Panc1 (cell line): ENCODE data around the gene RADIL. TPM values are rescaled to one million over a fixed set of nuclear protein-coding genes. Genes with fewer than 3 reads are reported as not detected.

Experiments
- ATAC-seq: fragments of 200-7000 bp; cut with Tn5 transposase; 2 replicates; pipeline ENCODE4 v1.9.1; 2020; ENCODE audit warnings: mild to moderate bottlenecking, moderate library complexity
- BruUV-seq: library from RNA; stranded (reverse); fragments of 400-500 nt; replicated peaks from 2 replicates; lab custom pipeline; 2021; lab: Mats Ljungman, UMichigan
- CTCF ChIA-PET: fragments of 300-600 bp; sonication (Branson Sonifier 250); formaldehyde crosslinking; loops from one replicate; lab custom pipeline; 2022; ENCODE audit warnings: antibody characterized with exemption; lab: Charles Lee
- POLR2A ChIA-PET: fragments of 300-600 bp; sonication (Branson Sonifier 250); formaldehyde crosslinking; loops from one replicate; lab custom pipeline; 2022; ENCODE audit warnings: antibody characterized with exemption; lab: Charles Lee
- DNase-seq: peaks from one replicate; pipeline ENCODE4 v3.0.0-alpha.2; 2010; ENCODE audit warnings: low read depth, low spot score
- H3K27ac ChIP-seq: 2 replicates; pipeline ENCODE4 v1.5.1; 2011; ENCODE audit warnings: mild to moderate bottlenecking, low read length, inconsistent platforms
- H3K27me3 ChIP-seq: fragments of 200-500 bp; sonication (Bioruptor generic); 2 replicates; pipeline ENCODE4 v1.6.0; 2014; ENCODE audit warnings: low read length, inconsistent platforms; ENCODE audit not compliant: control insufficient read depth, insufficient read depth
- H3K36me3 ChIP-seq: fragments of 200-500 bp; sonication (Bioruptor generic); 2 replicates; pipeline ENCODE4 v1.5.1; 2014; ENCODE audit warnings: inconsistent platforms, mild to moderate bottlenecking, low read length, moderate library complexity; ENCODE audit not compliant: control insufficient read depth, insufficient read depth
- H3K4me1 ChIP-seq: 2 replicates; pipeline ENCODE4 v1.5.1; 2011; ENCODE audit warnings: inconsistent platforms, mild to moderate bottlenecking, low read length, moderate library complexity; ENCODE audit not compliant: control insufficient read depth, insufficient read depth
- H3K4me3 ChIP-seq, 2 experiments: 2 replicates each; pipeline ENCODE4 v1.5.1; 2011 to 2012; ENCODE audit warnings: low read depth in 2 of 2, low read length in 2 of 2, mild to moderate bottlenecking in 2 of 2, inconsistent platforms in 1 of 2, moderate library complexity in 1 of 2
- H3K9me3 ChIP-seq: fragments of 200-500 bp; sonication (Bioruptor generic); 2 replicates; pipeline ENCODE4 v1.5.1; 2014; ENCODE audit warnings: low read depth, mild to moderate bottlenecking, inconsistent platforms, low read length, moderate library complexity; ENCODE audit not compliant: control insufficient read depth, insufficient read depth
- CTCF ChIP-seq: fragments of 450-650 bp; IDR thresholded peaks from 2 replicates; pipeline ENCODE4 v1.5.1; 2017; ENCODE audit warnings: mild to moderate bottlenecking
- POLR2AphosphoS5 ChIP-seq: IDR thresholded peaks from 2 replicates; pipeline ENCODE4 v1.6.1; 2012; ENCODE audit warnings: mild to moderate bottlenecking, low read depth, low read length, moderate library complexity
- REST ChIP-seq, 2 experiments: IDR thresholded peaks; 2 replicates each; pipeline ENCODE4 v1.6.1; 2011 to 2012; ENCODE audit warnings: low read depth in 2 of 2, control low read depth in 1 of 2, low read length in 1 of 2, mild to moderate bottlenecking in 1 of 2, moderate library complexity in 1 of 2; ENCODE audit not compliant: insufficient read depth in 1 of 2
- SIN3A ChIP-seq: IDR thresholded peaks from 2 replicates; pipeline ENCODE4 v1.6.1; 2012; ENCODE audit warnings: low read depth, mild to moderate bottlenecking, low read length, moderate library complexity, borderline replicate concordance; ENCODE audit not compliant: insufficient read depth
- TCF7L2 ChIP-seq: IDR thresholded peaks from 2 replicates; pipeline ENCODE4 v1.6.1; 2011; ENCODE audit warnings: mild to moderate bottlenecking, low read depth, low read length, inconsistent platforms
- in situ Hi-C: cut with HindIII; loops from 2 replicates; pipeline ENCODE4 v1.10.0; 2016; ENCODE audit warnings: low sequenced_read_pairs, low pct_unique_long_range_greater_than_20kb
- intact Hi-C: fragments of 100-400 bp; cut with micrococcal nuclease; formaldehyde crosslinking; loops from one replicate; pipeline ENCODE4 v1.10.0; 2022; ENCODE audit not compliant: unreplicated experiment
- total RNA-seq: library from RNA; stranded (reverse); gene quantifications from one replicate; pipeline ENCODE4 v1.2.1, GENCODE V29; 2021; ENCODE audit not compliant: unreplicated experiment

Gene RADIL
- total RNA-seq, 1 experiment from 2014 or later: 1.3 TPM

- POLR2A ChIA-PET: no interaction called here
- no peak for ATAC-seq
- 0 out of 2 replicates have a peak, but pooled peaks cover 3% of the 10 kb centered on the region for H3K4me1 ChIP-seq
- no peaks in the 10 kb centered on the region for H3K9me3 ChIP-seq
- DNase-seq: no peak
- no peak overlapping the region for H3K27ac ChIP-seq
- no peak for TF ChIP-seq SIN3A
- no peak for TF ChIP-seq POLR2AphosphoS5
- TF ChIP-seq CTCF: no peak
- TF ChIP-seq REST (IDR thresholded peaks at IDR 0.05; ENCODE audit: insufficient read depth in 1 of 2, low read depth in 2 of 2, low read length in 1 of 2): no peak
- TF ChIP-seq TCF7L2: no peak
- in situ Hi-C loops (no loop called here), intact Hi-C loops (no loop called here)
- BruUV-seq: no TSS peak
- peaks cover 53% of the 10 kb centered on the region for H3K27me3 ChIP-seq
- H3K4me3 ChIP-seq: no peak overlapping the region
- H3K36me3 ChIP-seq: no peaks in the 10 kb centered on the region
- CTCF ChIA-PET: no interaction called here
These were observed 22.3 kb downstream of the RADIL start for GRCh38 chr7:4861227-4861626.

DNA sequence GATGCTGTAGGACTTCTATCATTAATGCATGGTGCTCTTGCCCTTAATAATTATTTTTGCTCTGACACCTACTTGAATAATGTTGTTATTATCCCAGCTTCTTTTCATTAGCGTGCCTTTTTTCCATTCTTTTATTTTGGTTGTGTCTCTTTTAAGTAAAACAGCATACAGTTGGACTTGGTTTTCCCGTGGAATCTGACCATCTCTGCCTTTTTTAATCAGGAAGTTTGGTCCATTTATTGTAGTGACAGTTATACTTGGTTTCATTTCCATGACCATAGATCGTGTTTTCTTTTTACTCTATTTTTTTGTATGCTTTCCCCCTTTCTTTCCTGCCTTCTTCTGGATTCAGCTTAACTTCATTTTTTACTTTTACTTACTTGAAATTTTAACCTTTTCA lies 26.3 kb downstream of the RADIL start:
- in situ Hi-C loops (no loop called here), intact Hi-C loops (no loop called here)
- ATAC-seq (no peak), DNase-seq (no peak)
- Histone ChIP-seq H3K4me3 (no peak overlapping the region), H3K27me3 (peaks cover 28% of the 10 kb centered on the region), H3K36me3 (no peaks in the 10 kb centered on the region), H3K27ac (no peak overlapping the region), H3K9me3 (no peaks in the 10 kb centered on the region), H3K4me1 (0 out of 2 replicates have a peak, but pooled peaks cover 3% of the 10 kb centered on the region)
- CTCF ChIA-PET: no interaction called here
- BruUV-seq: no TSS peak
- TF ChIP-seq CTCF: no peak
- no peak for TF ChIP-seq REST (IDR thresholded peaks at IDR 0.05; ENCODE audit: insufficient read depth in 1 of 2, low read depth in 2 of 2, low read length in 1 of 2)
- POLR2A ChIA-PET: no interaction called here
